SK-N-SH (cell line): ENCODE measurements around the gene PTPRD. TPM values are rescaled to one million over a fixed set of nuclear protein-coding genes. Genes with fewer than 3 reads are reported as not detected.

Source experiments
- CTCF ChIA-PET: fragments of 300-600, 350-600 bp; formaldehyde crosslinking; extraction: SDS; loops from one replicate; lab custom pipeline; 2021; lab: Yijun Ruan, JAX
- POLR2A ChIA-PET: fragments of 350-600 bp; sonication (Branson Sonifier 250); formaldehyde crosslinking; extraction: SDS; loops from one replicate; lab custom pipeline; 2020; ENCODE audit warnings: antibody characterized with exemption, inconsistent platforms; lab: Yijun Ruan, JAX
- DNase-seq: peaks from one replicate; pipeline ENCODE4 v3.0.0; 2012
- H2AFZ ChIP-seq: fragments of 200-600 bp; sonication (generic); 2 replicates; pipeline ENCODE4 v1.8.1; 2016; ENCODE audit warnings: antibody characterized with exemption, mild to moderate bottlenecking, low read depth
- H3F3A ChIP-seq: fragments of 200-600 bp; sonication (generic); replicated peaks from 2 replicates; pipeline ENCODE3; 2016; ENCODE audit warnings: antibody characterized with exemption, mild to moderate bottlenecking; ENCODE audit not compliant: insufficient read depth
- H3K27ac ChIP-seq, 2 experiments: fragments of 200-500 bp in 1 of 2; fragments of 200-600 bp in 1 of 2; sonication (Bioruptor generic) in 1 of 2; sonication (generic), shearing (Covaris generic) in 1 of 2; 2 replicates each; pipeline versions ENCODE4 v1.5.1 to v1.6.1; 2014 to 2016; ENCODE audit warnings: low read depth in 2 of 2, inconsistent platforms in 1 of 2, low read length in 1 of 2, mild to moderate bottlenecking in 1 of 2, mixed read lengths in 1 of 2
- H3K27me3 ChIP-seq: fragments of 200-600 bp; sonication (generic), shearing (Covaris generic); 2 replicates; pipeline ENCODE4 v1.6.1; 2016; ENCODE audit warnings: mixed run types; ENCODE audit not compliant: insufficient read depth
- H3K36me3 ChIP-seq, 2 experiments: fragments of 200-500 bp in 1 of 2; fragments of 200-600 bp in 1 of 2; sonication (Bioruptor generic) in 1 of 2; sonication (generic) in 1 of 2; replicated peaks in 1 of 2; 2 replicates each; pipeline versions ENCODE3 to v1.5.1; 2014 to 2016; ENCODE audit warnings: low read length in 1 of 2, mild to moderate bottlenecking in 1 of 2; ENCODE audit not compliant: insufficient read depth in 2 of 2, control insufficient read depth in 1 of 2
- H3K4me1 ChIP-seq, 2 experiments: fragments of 200-500 bp in 1 of 2; fragments of 200-600 bp in 1 of 2; sonication (Bioruptor generic) in 1 of 2; sonication (generic), shearing (Covaris generic) in 1 of 2; 2 replicates each; pipeline versions ENCODE4 v1.5.1 to v1.6.1; 2014 to 2016; ENCODE audit warnings: low read depth in 1 of 2, low read length in 1 of 2, mixed run types in 1 of 2; ENCODE audit not compliant: insufficient read depth in 2 of 2, control insufficient read depth in 1 of 2
- H3K4me2 ChIP-seq: fragments of 200-600 bp; sonication (generic), shearing (Covaris generic); 2 replicates; pipeline ENCODE4 v1.6.1; 2017; ENCODE audit warnings: mixed run types
- H3K4me3 ChIP-seq, 2 experiments: fragments of 200-500 bp in 1 of 2; fragments of 200-600 bp in 1 of 2; sonication (Bioruptor generic) in 1 of 2; sonication (generic), shearing (Covaris generic) in 1 of 2; 2 replicates each; pipeline versions ENCODE4 v1.5.1 to v1.8.1; 2014 to 2016; ENCODE audit warnings: low read depth in 2 of 2, inconsistent platforms in 1 of 2, low read length in 1 of 2, mild to moderate bottlenecking in 1 of 2, mixed read lengths in 1 of 2, moderate library complexity in 1 of 2
- H3K79me2 ChIP-seq: fragments of 200-600 bp; sonication (generic); 2 replicates; pipeline ENCODE4 v1.8.1; 2017; ENCODE audit warnings: mild to moderate bottlenecking; ENCODE audit not compliant: insufficient read depth
- H3K9ac ChIP-seq: fragments of 200-600 bp; sonication (generic); 2 replicates; pipeline ENCODE4 v1.6.1; 2017; ENCODE audit warnings: mixed run types
- H3K9me2 ChIP-seq: fragments of 200-600 bp; sonication (generic); 2 replicates; pipeline ENCODE4 v1.6.1; 2017; ENCODE audit warnings: mixed run types
- H3K9me3 ChIP-seq: fragments of 200-600 bp; sonication (generic); 2 replicates; pipeline ENCODE4 v1.6.1; 2017; ENCODE audit warnings: mixed run types, mild to moderate bottlenecking, moderate library complexity
- H4K20me1 ChIP-seq: fragments of 200-600 bp; sonication (generic); 2 replicates; pipeline ENCODE4 v1.6.1; 2017; ENCODE audit warnings: mild to moderate bottlenecking, mixed run types; ENCODE audit not compliant: insufficient read depth
- CHD2 ChIP-seq: fragments of 150-350 bp; IDR thresholded peaks from 2 replicates; pipeline ENCODE4 v1.6.1; 2018; ENCODE audit warnings: low read length; ENCODE audit not compliant: partially characterized antibody
- FOSL2 ChIP-seq: IDR thresholded peaks from 2 replicates; pipeline ENCODE4 v1.4.0; 2012; ENCODE audit warnings: low read depth, mild to moderate bottlenecking, moderate library complexity, borderline replicate concordance
- GATA2 ChIP-seq: sonication (generic); formaldehyde crosslinking; IDR thresholded peaks from 2 replicates; pipeline ENCODE4 v1.5.0; 2020; ENCODE audit warnings: mild to moderate bottlenecking, missing genetic modification reagents
- JUND ChIP-seq: IDR thresholded peaks from 2 replicates; pipeline ENCODE4 v1.4.0; 2012
- MEF2A ChIP-seq: IDR thresholded peaks from 2 replicates; pipeline ENCODE4 v1.4.0; 2012; ENCODE audit warnings: low read depth, borderline replicate concordance
- NFIC ChIP-seq: IDR thresholded peaks from 2 replicates; pipeline ENCODE4 v1.4.0; 2012; ENCODE audit warnings: borderline replicate concordance
- NRF1 ChIP-seq: IDR thresholded peaks from 2 replicates; pipeline ENCODE4 v1.6.1; 2012; ENCODE audit warnings: low read depth, mild to moderate bottlenecking, low read length
- RAD21 ChIP-seq: IDR thresholded peaks from 2 replicates; pipeline ENCODE4 v1.6.1; 2012; ENCODE audit warnings: mild to moderate bottlenecking, low read length
- RFX5 ChIP-seq: IDR thresholded peaks from 2 replicates; pipeline ENCODE4 v1.6.1; 2012; ENCODE audit warnings: mild to moderate bottlenecking, improper control_type of control experiment, low read length
- RXRA ChIP-seq: IDR thresholded peaks from 2 replicates; pipeline ENCODE4 v1.4.0; 2012; ENCODE audit warnings: low read depth, mild to moderate bottlenecking, borderline replicate concordance
- SMC3 ChIP-seq: IDR thresholded peaks from 2 replicates; pipeline ENCODE4 v1.6.1; 2012; ENCODE audit warnings: low read depth, low read length, improper control_type of control experiment
- TAF1 ChIP-seq: IDR thresholded peaks from 2 replicates; pipeline ENCODE4 v1.6.1; 2012; ENCODE audit warnings: low read depth, mild to moderate bottlenecking, low read length, moderate library complexity, borderline replicate concordance
- TCF12 ChIP-seq: IDR thresholded peaks from 2 replicates; pipeline ENCODE4 v1.4.0; 2012
- TEAD4 ChIP-seq: IDR thresholded peaks from 2 replicates; pipeline ENCODE4 v1.4.0; 2012; ENCODE audit warnings: mild to moderate bottlenecking, borderline replicate concordance; ENCODE audit not compliant: insufficient read depth
- WGBS: methylation state at CpG from one replicate; pipeline ENCODE4 v1.1.6; 2017; ENCODE audit warnings: low lambda C conversion rate; 5-methylcytosine and 5-hydroxymethylcytosine counted together
- polyA plus RNA-seq, 3 experiments: library from polyadenylated mRNA; depleted of rRNA; stranded (reverse); fragments of >200 nt; gene quantifications; 2 replicates each; pipeline ENCODE4 v1.2.3, GENCODE V29; 2012
- TF ChIP-seq, protein P1 (sequence below): IDR thresholded peaks from 2 replicates; pipeline ENCODE4 v1.6.1; 2012; ENCODE audit warnings: mild to moderate bottlenecking, low read depth, low read length, moderate library complexity
- TF ChIP-seq, protein P2 (sequence below): IDR thresholded peaks from 2 replicates; pipeline ENCODE4; 2012
- TF ChIP-seq, protein P3 (sequence below): IDR thresholded peaks from 2 replicates; pipeline ENCODE4 v1.4.0; 2012; ENCODE audit warnings: low read depth, borderline replicate concordance
- TF ChIP-seq, protein P4 (sequence below): fragments of 200-600 bp; sonication (generic); IDR thresholded peaks from 2 replicates; pipeline ENCODE4 v1.6.1; 2017; ENCODE audit warnings: antibody characterized with exemption, mild to moderate bottlenecking, moderate library complexity
- TF ChIP-seq, protein P5 (sequence below): fragments of 150-350 bp; IDR thresholded peaks from 2 replicates; pipeline ENCODE4 v1.6.1; 2017; ENCODE audit warnings: antibody characterized with exemption, low read length, low read depth, borderline replicate concordance
- TF ChIP-seq, protein P6 (sequence below): fragments of 150-350 bp; IDR thresholded peaks from 2 replicates; pipeline ENCODE4 v1.6.1; 2016; ENCODE audit warnings: mild to moderate bottlenecking, low read depth, low read length

PTPRD gene
- polyA plus RNA-seq, 1 of the 3 experiments (the other 2 are of a cell fraction) = 0.15 TPM

DNA sequence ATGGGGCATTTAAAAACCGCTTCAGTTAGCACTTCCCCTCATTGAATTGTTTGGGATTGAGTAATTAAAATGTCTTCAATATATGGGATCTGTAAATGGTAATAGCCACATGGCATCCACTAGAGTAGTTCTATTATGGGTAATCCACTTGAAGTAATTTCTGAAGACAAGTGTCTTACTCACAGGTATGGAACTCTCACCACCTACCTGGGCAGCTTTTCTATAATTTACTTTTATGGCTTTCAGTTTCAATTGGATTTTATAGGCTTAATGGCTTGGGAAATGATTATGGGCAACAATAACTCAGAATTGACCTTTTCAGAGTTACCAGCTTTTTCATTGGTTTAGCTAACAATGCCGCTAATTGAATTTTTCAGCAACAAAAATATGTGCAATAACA is 597.9 kb downstream of the PTPRD start:
- ChIA-PET POLR2A (no interaction called here), CTCF (no interaction called here)
- no peaks in the 10 kb centered on the region for H3K4me1 ChIP-seq
- WGBS = 44% methylated on average over 2 of the region's 2 CpGs
- no peak overlapping the region for H3K27ac ChIP-seq
- no peaks in the 10 kb centered on the region for H3K36me3 ChIP-seq
- H3K4me3 ChIP-seq = no peak overlapping the region
- H3K27me3 ChIP-seq = no peaks in the 10 kb centered on the region
- H3K9ac ChIP-seq = no peak overlapping the region
- no peaks in the 10 kb centered on the region for H3K9me2 ChIP-seq
- no peaks in the 10 kb centered on the region for H3F3A ChIP-seq
- H3K79me2 ChIP-seq = no peaks in the 10 kb centered on the region
- H3K4me2 ChIP-seq = no peak overlapping the region
- H4K20me1 ChIP-seq = no peaks in the 10 kb centered on the region
- TF ChIP-seq FOSL2 (no peak), RXRA (no peak), MEF2A (no peak), SMC3 (no peak), RFX5 (no peak), GATA2 (no peak), TAF1 (no peak), NFIC (no peak), NRF1 (no peak), TCF12 (no peak), JUND (no peak), CHD2 (no peak), RAD21 (no peak), TEAD4 (no peak)
- TF ChIP-seq, protein P1, sequence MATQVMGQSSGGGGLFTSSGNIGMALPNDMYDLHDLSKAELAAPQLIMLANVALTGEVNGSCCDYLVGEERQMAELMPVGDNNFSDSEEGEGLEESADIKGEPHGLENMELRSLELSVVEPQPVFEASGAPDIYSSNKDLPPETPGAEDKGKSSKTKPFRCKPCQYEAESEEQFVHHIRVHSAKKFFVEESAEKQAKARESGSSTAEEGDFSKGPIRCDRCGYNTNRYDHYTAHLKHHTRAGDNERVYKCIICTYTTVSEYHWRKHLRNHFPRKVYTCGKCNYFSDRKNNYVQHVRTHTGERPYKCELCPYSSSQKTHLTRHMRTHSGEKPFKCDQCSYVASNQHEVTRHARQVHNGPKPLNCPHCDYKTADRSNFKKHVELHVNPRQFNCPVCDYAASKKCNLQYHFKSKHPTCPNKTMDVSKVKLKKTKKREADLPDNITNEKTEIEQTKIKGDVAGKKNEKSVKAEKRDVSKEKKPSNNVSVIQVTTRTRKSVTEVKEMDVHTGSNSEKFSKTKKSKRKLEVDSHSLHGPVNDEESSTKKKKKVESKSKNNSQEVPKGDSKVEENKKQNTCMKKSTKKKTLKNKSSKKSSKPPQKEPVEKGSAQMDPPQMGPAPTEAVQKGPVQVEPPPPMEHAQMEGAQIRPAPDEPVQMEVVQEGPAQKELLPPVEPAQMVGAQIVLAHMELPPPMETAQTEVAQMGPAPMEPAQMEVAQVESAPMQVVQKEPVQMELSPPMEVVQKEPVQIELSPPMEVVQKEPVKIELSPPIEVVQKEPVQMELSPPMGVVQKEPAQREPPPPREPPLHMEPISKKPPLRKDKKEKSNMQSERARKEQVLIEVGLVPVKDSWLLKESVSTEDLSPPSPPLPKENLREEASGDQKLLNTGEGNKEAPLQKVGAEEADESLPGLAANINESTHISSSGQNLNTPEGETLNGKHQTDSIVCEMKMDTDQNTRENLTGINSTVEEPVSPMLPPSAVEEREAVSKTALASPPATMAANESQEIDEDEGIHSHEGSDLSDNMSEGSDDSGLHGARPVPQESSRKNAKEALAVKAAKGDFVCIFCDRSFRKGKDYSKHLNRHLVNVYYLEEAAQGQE = no peak
- TF ChIP-seq, protein P2, sequence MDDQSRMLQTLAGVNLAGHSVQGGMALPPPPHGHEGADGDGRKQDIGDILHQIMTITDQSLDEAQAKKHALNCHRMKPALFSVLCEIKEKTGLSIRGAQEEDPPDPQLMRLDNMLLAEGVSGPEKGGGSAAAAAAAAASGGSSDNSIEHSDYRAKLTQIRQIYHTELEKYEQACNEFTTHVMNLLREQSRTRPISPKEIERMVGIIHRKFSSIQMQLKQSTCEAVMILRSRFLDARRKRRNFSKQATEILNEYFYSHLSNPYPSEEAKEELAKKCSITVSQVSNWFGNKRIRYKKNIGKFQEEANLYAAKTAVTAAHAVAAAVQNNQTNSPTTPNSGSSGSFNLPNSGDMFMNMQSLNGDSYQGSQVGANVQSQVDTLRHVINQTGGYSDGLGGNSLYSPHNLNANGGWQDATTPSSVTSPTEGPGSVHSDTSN = no peak
- TF ChIP-seq, protein P3, sequence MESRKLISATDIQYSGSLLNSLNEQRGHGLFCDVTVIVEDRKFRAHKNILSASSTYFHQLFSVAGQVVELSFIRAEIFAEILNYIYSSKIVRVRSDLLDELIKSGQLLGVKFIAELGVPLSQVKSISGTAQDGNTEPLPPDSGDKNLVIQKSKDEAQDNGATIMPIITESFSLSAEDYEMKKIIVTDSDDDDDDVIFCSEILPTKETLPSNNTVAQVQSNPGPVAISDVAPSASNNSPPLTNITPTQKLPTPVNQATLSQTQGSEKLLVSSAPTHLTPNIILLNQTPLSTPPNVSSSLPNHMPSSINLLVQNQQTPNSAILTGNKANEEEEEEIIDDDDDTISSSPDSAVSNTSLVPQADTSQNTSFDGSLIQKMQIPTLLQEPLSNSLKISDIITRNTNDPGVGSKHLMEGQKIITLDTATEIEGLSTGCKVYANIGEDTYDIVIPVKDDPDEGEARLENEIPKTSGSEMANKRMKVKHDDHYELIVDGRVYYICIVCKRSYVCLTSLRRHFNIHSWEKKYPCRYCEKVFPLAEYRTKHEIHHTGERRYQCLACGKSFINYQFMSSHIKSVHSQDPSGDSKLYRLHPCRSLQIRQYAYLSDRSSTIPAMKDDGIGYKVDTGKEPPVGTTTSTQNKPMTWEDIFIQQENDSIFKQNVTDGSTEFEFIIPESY = no peak
- TF ChIP-seq, protein P4, sequence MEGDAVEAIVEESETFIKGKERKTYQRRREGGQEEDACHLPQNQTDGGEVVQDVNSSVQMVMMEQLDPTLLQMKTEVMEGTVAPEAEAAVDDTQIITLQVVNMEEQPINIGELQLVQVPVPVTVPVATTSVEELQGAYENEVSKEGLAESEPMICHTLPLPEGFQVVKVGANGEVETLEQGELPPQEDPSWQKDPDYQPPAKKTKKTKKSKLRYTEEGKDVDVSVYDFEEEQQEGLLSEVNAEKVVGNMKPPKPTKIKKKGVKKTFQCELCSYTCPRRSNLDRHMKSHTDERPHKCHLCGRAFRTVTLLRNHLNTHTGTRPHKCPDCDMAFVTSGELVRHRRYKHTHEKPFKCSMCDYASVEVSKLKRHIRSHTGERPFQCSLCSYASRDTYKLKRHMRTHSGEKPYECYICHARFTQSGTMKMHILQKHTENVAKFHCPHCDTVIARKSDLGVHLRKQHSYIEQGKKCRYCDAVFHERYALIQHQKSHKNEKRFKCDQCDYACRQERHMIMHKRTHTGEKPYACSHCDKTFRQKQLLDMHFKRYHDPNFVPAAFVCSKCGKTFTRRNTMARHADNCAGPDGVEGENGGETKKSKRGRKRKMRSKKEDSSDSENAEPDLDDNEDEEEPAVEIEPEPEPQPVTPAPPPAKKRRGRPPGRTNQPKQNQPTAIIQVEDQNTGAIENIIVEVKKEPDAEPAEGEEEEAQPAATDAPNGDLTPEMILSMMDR = no peak
- TF ChIP-seq, protein P5, sequence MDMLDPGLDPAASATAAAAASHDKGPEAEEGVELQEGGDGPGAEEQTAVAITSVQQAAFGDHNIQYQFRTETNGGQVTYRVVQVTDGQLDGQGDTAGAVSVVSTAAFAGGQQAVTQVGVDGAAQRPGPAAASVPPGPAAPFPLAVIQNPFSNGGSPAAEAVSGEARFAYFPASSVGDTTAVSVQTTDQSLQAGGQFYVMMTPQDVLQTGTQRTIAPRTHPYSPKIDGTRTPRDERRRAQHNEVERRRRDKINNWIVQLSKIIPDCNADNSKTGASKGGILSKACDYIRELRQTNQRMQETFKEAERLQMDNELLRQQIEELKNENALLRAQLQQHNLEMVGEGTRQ = no peak
- TF ChIP-seq, protein P6, sequence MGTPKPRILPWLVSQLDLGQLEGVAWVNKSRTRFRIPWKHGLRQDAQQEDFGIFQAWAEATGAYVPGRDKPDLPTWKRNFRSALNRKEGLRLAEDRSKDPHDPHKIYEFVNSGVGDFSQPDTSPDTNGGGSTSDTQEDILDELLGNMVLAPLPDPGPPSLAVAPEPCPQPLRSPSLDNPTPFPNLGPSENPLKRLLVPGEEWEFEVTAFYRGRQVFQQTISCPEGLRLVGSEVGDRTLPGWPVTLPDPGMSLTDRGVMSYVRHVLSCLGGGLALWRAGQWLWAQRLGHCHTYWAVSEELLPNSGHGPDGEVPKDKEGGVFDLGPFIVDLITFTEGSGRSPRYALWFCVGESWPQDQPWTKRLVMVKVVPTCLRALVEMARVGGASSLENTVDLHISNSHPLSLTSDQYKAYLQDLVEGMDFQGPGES = no peak
- H3K9me3 ChIP-seq = no peaks in the 10 kb centered on the region
- H2AFZ ChIP-seq = no peak overlapping the region
- no peak for DNase-seq
